ENCODE measurements around the gene MAT2B.

Gene MAT2B

DNA sequence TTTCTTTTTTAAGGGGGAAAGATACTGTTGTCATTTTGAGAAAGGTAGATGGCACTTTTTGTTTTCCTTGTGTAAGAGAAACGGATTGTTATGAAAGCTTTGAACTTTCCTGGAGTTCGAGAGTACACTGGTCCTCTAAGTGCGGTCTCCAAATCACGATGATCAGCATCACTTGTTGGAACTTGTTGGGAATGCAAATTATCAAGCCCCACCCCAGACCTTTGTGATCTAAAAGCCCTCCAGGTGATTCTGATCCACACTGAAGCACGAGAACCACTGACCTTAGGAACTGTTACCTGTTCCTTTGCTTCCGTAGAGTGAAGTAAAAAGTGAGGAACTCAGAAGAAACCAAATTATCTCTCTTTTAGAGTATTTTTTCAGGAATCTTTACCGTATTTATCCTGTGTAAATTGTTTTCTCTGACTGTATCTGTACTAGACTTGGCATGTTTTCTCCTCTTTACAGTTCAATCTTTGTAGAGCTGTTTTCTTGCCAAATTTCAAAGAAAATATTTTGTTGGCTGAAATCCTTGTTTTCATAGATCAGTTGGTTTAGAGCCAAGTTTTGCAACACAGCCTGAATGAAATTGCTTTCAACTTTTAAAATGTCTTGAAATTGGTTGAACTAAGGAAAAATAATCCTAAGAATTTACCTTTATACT, 4.0 kb downstream of the MAT2B start:
- H3K4me1 ChIP-seq (ENCODE audit: control insufficient read depth in 1 of 2, insufficient read depth in 1 of 2, low read depth in 1 of 2, low read length in 1 of 2): peaks cover 43 to 44% of the 10 kb centered on the region in 2 experiments
- peaks cover 28% of the 10 kb centered on the region for H3K36me3 ChIP-seq
- peak overlapping the region in 1 of 2 experiments; percentile 28 for H3K4me3 ChIP-seq (ENCODE audit: low read depth in 1 of 2, low read length in 1 of 2)
- peak overlapping the region; percentile 68 for H3K27ac ChIP-seq
- H3K27me3 ChIP-seq: no peaks in the 10 kb centered on the region
- TF ChIP-seq, protein P1, sequence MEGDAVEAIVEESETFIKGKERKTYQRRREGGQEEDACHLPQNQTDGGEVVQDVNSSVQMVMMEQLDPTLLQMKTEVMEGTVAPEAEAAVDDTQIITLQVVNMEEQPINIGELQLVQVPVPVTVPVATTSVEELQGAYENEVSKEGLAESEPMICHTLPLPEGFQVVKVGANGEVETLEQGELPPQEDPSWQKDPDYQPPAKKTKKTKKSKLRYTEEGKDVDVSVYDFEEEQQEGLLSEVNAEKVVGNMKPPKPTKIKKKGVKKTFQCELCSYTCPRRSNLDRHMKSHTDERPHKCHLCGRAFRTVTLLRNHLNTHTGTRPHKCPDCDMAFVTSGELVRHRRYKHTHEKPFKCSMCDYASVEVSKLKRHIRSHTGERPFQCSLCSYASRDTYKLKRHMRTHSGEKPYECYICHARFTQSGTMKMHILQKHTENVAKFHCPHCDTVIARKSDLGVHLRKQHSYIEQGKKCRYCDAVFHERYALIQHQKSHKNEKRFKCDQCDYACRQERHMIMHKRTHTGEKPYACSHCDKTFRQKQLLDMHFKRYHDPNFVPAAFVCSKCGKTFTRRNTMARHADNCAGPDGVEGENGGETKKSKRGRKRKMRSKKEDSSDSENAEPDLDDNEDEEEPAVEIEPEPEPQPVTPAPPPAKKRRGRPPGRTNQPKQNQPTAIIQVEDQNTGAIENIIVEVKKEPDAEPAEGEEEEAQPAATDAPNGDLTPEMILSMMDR (IDR thresholded peaks at IDR 0.05): no peak
- no peaks in the 10 kb centered on the region for H3K9me3 ChIP-seq

DNA sequence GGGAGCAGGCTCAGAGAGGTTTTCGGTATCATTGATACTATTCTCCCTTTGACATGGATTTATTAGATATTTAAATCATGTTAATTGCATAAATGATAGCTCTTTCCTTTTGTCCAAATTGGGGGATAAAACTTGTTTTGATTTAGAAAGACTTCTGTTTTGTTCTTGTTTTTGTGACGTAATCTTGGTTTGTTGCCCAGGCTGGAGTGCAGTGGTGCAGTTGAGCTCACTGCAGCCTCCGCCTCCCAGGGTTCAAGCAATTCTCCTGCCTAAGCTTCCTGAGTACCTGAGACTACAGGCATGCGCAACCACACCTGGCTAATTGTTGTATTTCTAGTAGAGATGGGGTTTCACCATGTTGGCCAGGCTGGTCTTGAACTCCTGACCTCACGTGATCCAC, 7.1 kb downstream of the MAT2B start:
- TF ChIP-seq, protein P1 (IDR thresholded peaks at IDR 0.05): no peak
- no peak overlapping the region for H3K27ac ChIP-seq
- no peaks in the 10 kb centered on the region for H3K27me3 ChIP-seq
- peaks cover 21 to 24% of the 10 kb centered on the region in 2 experiments for H3K4me1 ChIP-seq (ENCODE audit: control insufficient read depth in 1 of 2, insufficient read depth in 1 of 2, low read depth in 1 of 2, low read length in 1 of 2)
- peaks cover 59% of the 10 kb centered on the region for H3K36me3 ChIP-seq
- H3K9me3 ChIP-seq: no peaks in the 10 kb centered on the region
- no peak overlapping the region for H3K4me3 ChIP-seq (ENCODE audit: low read depth in 1 of 2, low read length in 1 of 2)

DNA sequence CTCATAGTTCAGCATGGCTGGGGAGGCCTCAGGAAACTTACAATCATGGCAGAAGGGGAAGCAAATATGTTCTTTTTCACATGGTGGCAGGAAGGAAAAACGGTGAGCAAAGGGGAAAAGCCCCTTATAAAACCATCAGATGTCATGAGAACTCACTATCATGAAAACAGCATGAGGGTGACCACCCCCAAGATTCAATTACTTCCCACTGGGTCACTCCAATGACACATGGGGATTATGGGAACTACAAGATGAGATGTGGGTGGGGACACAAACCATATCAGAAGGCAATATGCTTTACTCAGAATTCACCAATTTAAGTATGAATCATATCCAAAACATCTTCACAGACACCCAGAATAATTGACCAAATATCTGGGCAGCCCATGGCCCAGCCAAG, 19.7 kb downstream of the MAT2B start:
- Histone ChIP-seq H3K27me3 (no peaks in the 10 kb centered on the region), H3K27ac (no peak overlapping the region), H3K4me1 (ENCODE audit: control insufficient read depth in 1 of 2, insufficient read depth in 1 of 2, low read depth in 1 of 2, low read length in 1 of 2) (no peaks in the 10 kb centered on the region), H3K9me3 (no peaks in the 10 kb centered on the region), H3K4me3 (ENCODE audit: low read depth in 1 of 2, low read length in 1 of 2) (no peak overlapping the region), H3K36me3 (peaks cover 22% of the 10 kb centered on the region)
- TF ChIP-seq, protein P1 (IDR thresholded peaks at IDR 0.05): no peak

DNA sequence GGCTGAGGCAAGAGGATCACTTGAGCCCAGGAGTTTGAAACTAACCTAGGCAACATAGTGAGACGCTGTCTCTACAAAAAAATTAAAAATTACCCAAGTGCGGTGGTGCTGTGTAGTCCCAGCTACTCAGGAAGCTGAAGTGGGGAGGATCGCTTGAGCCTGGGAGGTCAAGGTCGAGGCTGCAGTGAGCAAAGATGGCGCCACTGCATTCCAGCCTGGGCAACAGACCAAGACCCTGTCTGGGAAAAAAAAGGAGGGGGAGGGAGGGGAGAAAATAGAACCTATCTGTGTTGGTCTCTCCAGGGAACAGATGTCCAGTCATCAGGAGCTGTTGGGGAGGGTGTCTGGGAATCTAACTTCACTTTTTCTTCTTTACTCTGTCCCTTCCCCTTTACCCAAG, 24.3 kb downstream of the MAT2B start:
- Histone ChIP-seq H3K27me3 (no peaks in the 10 kb centered on the region), H3K4me1 (ENCODE audit: control insufficient read depth in 1 of 2, insufficient read depth in 1 of 2, low read depth in 1 of 2, low read length in 1 of 2) (no peaks in the 10 kb centered on the region)

DNA sequence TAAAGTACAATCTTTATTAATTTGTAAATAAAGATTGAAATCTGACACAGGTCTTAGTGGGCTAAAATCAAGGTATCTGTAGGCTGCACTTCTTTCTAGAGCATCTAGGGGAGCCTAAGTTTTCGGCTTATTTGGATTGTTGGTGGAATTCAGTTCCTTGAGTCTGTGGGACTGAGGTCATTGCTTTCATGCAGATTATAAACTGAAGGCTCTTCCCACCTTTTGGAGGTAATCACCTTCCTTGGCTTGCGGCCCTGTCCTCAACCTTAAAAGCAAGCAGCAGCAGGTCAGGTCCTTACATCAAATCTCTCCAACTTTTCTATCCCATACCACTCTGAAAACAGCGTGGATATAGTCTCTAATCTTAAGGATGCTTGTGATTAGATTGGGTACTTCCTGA, 25.9 kb downstream of the MAT2B start:
- H3K9me3 ChIP-seq: no peaks in the 10 kb centered on the region
- no peaks in the 10 kb centered on the region for H3K36me3 ChIP-seq
- H3K4me3 ChIP-seq (ENCODE audit: low read depth in 1 of 2, low read length in 1 of 2): no peak overlapping the region
- H3K4me1 ChIP-seq (ENCODE audit: control insufficient read depth in 1 of 2, insufficient read depth in 1 of 2, low read depth in 1 of 2, low read length in 1 of 2): no peaks in the 10 kb centered on the region
- TF ChIP-seq, protein P1 (IDR thresholded peaks at IDR 0.05): no peak
- H3K27ac ChIP-seq: no peak overlapping the region
- no peaks in the 10 kb centered on the region for H3K27me3 ChIP-seq

More for the DNA sequence above, 24.3 kb downstream of the MAT2B start:
- Histone ChIP-seq H3K27ac (no peak overlapping the region), H3K4me3 (ENCODE audit: low read depth in 1 of 2, low read length in 1 of 2) (no peak overlapping the region), H3K9me3 (no peaks in the 10 kb centered on the region), H3K36me3 (no peaks in the 10 kb centered on the region)
- TF ChIP-seq, protein P1 (IDR thresholded peaks at IDR 0.05): no peak
